ENCODE data around the gene DNAH3. TPM values are rescaled to one million over a fixed set of nuclear protein-coding genes. Genes with fewer than 3 reads are reported as not detected.
"Not testable (repeated sequence)": the region's sequence is repeated elsewhere in the genome, so short reads cannot be mapped to it uniquely, and the experiment has no call there.

The DNAH3 gene
- total RNA-seq, 2 experiments from 2014 or later = not detected

DNA sequence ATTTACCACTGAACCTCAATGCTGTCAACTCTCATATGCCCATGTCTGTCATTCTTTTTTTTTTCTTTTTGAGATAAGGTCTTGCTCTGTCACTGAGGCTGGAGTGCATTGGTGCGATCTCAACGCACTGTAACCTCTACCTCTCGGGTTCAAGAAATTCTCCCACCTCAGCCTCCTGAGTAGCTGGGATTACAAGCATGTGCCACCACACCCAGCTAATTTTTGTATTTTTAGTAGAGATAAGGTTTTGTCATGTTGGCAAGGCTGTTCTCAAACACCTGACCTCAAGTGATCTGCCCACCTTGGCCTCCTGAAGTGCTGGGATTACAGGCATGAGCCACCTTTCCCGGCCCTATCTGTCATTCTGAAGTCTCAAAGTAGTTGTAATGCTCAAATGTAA is 177.4 kb downstream of the DNAH3 start:
- H3K27me3 Mint-ChIP-seq = peaks cover 10% of the 10 kb centered on the region
- POLR2A ChIA-PET; H3K27ac Mint-ChIP-seq; DNase-seq; H3K36me3 Mint-ChIP-seq (ENCODE audit: low read depth); H3K4me3 Mint-ChIP-seq; H3K9me3 Mint-ChIP-seq; H3K4me1 Mint-ChIP-seq: not testable (repeated sequence)
- CTCF ChIA-PET = interaction anchor here (0.9 to 1.4 kb wide), 2 partner anchors 14 to 23 kb away, joined by 3 to 6 read pairs; no protein-coding TSS in a partner anchor

GRCh38 chr16:20971401-20971800 is 179.2 kb downstream of the DNAH3 start:
- Mint-ChIP-seq H3K27ac (no peak overlapping the region), H3K9me3 (no peaks in the 10 kb centered on the region), H3K4me3 (no peak overlapping the region), H3K4me1 (peaks cover 1% of the 10 kb centered on the region), H3K27me3 (peaks cover 8% of the 10 kb centered on the region), H3K36me3 (ENCODE audit: low read depth) (no peaks in the 10 kb centered on the region)
- ChIA-PET POLR2A (no interaction called here), CTCF (interaction anchor here (0.9 kb wide), 1 partner anchor 21 kb away, joined by 5 read pairs; no protein-coding TSS in a partner anchor)
- no peak for DNase-seq

GRCh38 chr16:20969386-20969785 is 181.3 kb downstream of the DNAH3 start:
- CTCF ChIA-PET = no interaction called here

GRCh38 chr16:20968765-20969164 is 181.9 kb downstream of the DNAH3 start:
- peaks cover 1% of the 10 kb centered on the region for H3K4me1 Mint-ChIP-seq
- no peak overlapping the region for H3K27ac Mint-ChIP-seq
- no peak for DNase-seq
- CTCF ChIA-PET = no interaction called here
- no peaks in the 10 kb centered on the region for H3K9me3 Mint-ChIP-seq
- H3K27me3 Mint-ChIP-seq = peaks cover 3% of the 10 kb centered on the region
- H3K36me3 Mint-ChIP-seq (ENCODE audit: low read depth) = no peaks in the 10 kb centered on the region
- no peak overlapping the region for H3K4me3 Mint-ChIP-seq
- POLR2A ChIA-PET = no interaction called here

More at GRCh38 chr16:20969386-20969785, 181.3 kb downstream of the DNAH3 start:
- no peak for DNase-seq
- Mint-ChIP-seq H3K9me3 (no peaks in the 10 kb centered on the region), H3K27ac (no peak overlapping the region), H3K4me3 (no peak overlapping the region), H3K36me3 (ENCODE audit: low read depth) (no peaks in the 10 kb centered on the region), H3K4me1 (peaks cover 1% of the 10 kb centered on the region), H3K27me3 (peaks cover 3% of the 10 kb centered on the region)
- POLR2A ChIA-PET = no interaction called here

- no peaks in the 10 kb centered on the region for H3K36me3 Mint-ChIP-seq (ENCODE audit: low read depth)
- no peaks in the 10 kb centered on the region for H3K9me3 Mint-ChIP-seq
- H3K27ac Mint-ChIP-seq = no peak overlapping the region
- CTCF ChIA-PET = no interaction called here
- POLR2A ChIA-PET = no interaction called here
- DNase-seq = no peak
- peaks cover 6% of the 10 kb centered on the region for H3K27me3 Mint-ChIP-seq
- H3K4me1 Mint-ChIP-seq = no peaks in the 10 kb centered on the region
- no peak overlapping the region for H3K4me3 Mint-ChIP-seq
Measured at GRCh38 chr16:20960899-20961298, 189.7 kb downstream of the DNAH3 start.

DNA sequence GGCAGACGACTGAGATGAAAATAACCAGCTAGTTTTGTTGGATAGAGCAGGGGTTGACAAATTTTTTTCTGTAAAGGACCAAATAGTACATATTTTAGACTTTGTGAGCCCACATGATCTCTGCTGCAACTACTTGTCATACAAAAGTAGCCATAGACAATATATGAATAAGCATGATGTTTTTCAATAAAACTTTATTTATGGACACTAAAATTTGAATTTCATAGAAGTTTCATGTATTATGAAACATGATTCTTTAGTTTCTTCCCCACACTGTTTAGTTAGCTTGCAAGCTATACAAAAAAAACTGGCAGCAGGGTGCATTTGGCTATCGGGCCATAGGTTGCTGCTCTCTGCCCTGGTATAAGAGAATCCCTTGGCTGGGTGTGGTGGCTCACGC is 193.5 kb downstream of the DNAH3 start:
- H3K4me1 Mint-ChIP-seq = no peaks in the 10 kb centered on the region
- H3K4me3 Mint-ChIP-seq = no peak overlapping the region
- no peaks in the 10 kb centered on the region for H3K36me3 Mint-ChIP-seq (ENCODE audit: low read depth)
- CTCF ChIA-PET = interaction anchor here (0.6 to 1.3 kb wide), 4 partner anchors 19 to 863 kb away, joined by 3 to 8 read pairs (median 3); no protein-coding TSS in a partner anchor
- H3K27ac Mint-ChIP-seq = no peak overlapping the region
- DNase-seq = no peak
- POLR2A ChIA-PET = no interaction called here
- peaks cover 9% of the 10 kb centered on the region for H3K27me3 Mint-ChIP-seq
- no peaks in the 10 kb centered on the region for H3K9me3 Mint-ChIP-seq

DNA sequence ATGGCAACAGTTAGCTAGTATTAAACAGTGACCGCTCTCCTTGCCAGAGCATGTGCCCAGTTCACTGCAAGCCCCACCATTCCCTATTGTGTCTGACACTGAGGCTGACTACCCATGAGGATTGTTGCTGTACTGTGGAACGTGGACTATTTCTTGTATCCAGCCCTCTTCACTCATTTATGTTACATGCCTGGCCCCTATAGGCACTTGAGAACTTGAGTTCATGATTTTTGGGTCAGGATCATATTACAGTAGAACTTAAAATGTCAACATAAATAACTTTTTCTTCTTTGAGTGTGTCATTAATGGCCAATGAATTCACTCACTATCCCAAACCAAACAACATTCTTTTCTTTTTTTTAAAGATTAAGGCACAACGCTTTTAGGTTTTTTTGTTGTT is 194.3 kb downstream of the DNAH3 start:
- Mint-ChIP-seq H3K36me3 (ENCODE audit: low read depth) (no peaks in the 10 kb centered on the region), H3K27ac (no peak overlapping the region), H3K27me3 (peaks cover 9% of the 10 kb centered on the region), H3K4me1 (no peaks in the 10 kb centered on the region), H3K4me3 (no peak overlapping the region), H3K9me3 (no peaks in the 10 kb centered on the region)
- ChIA-PET POLR2A (no interaction called here), CTCF (interaction anchor here (0.6 kb wide), 1 partner anchor 299 kb away, joined by 3 read pairs; no protein-coding TSS in a partner anchor)
- no peak for DNase-seq

GRCh38 chr16:20954574-20954973 is 196.1 kb downstream of the DNAH3 start:
- H3K4me1 Mint-ChIP-seq = no peaks in the 10 kb centered on the region
- H3K36me3 Mint-ChIP-seq (ENCODE audit: low read depth) = no peaks in the 10 kb centered on the region
- H3K27me3 Mint-ChIP-seq = peaks cover 16% of the 10 kb centered on the region
- DNase-seq = no peak
- ChIA-PET POLR2A (interaction anchor here (0.5 kb wide), 1 partner anchor 29 kb away, joined by 3 read pairs; no protein-coding TSS in a partner anchor), CTCF (interaction anchor here (0.6 kb wide), 1 partner anchor 127 kb away, joined by 3 read pairs; no protein-coding TSS in a partner anchor)
- no peak overlapping the region for H3K27ac Mint-ChIP-seq
- H3K4me3 Mint-ChIP-seq = no peak overlapping the region
- no peaks in the 10 kb centered on the region for H3K9me3 Mint-ChIP-seq

GRCh38 chr16:20952139-20952920 is 198.3 kb downstream of the DNAH3 start:
- no peaks in the 10 kb centered on the region for H3K4me1 Mint-ChIP-seq
- no peak overlapping the region for H3K4me3 Mint-ChIP-seq
- ChIA-PET CTCF (no interaction called here), POLR2A (no interaction called here)
- H3K27me3 Mint-ChIP-seq = peaks cover 12% of the 10 kb centered on the region
- no peak overlapping the region for H3K27ac Mint-ChIP-seq
- H3K36me3 Mint-ChIP-seq (ENCODE audit: low read depth) = no peaks in the 10 kb centered on the region
- no peaks in the 10 kb centered on the region for H3K9me3 Mint-ChIP-seq
- no peak for DNase-seq

DNA sequence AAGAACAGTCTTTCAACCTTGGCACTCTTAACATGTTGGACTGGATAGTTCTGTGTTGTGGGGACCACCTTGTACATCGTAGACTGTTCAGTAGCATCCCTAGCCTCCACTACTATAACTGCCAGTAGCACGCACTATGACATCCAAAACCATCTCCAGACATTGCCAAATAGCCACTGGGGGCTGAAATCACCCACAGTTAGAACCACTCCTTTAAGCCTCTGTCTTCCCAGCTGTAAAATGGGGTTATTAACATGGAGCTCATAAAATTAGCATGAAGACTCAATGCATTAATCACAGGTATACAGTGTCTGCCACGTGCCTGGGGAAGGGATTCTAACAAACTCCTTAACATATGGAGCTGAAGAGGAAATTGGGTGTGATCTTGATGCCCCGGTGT is 200.4 kb downstream of the DNAH3 start:
- ChIA-PET POLR2A (no interaction called here), CTCF (interaction anchor here (0.9 to 1.6 kb wide), 3 partner anchors 12 to 175 kb away, joined by 3 to 7 read pairs (median 5); no protein-coding TSS in a partner anchor)
- no peak overlapping the region for H3K27ac Mint-ChIP-seq
- no peaks in the 10 kb centered on the region for H3K9me3 Mint-ChIP-seq
- peaks cover 5% of the 10 kb centered on the region for H3K4me1 Mint-ChIP-seq
- H3K36me3 Mint-ChIP-seq (ENCODE audit: low read depth) = no peaks in the 10 kb centered on the region
- peaks cover 9% of the 10 kb centered on the region for H3K27me3 Mint-ChIP-seq
- no peak for DNase-seq
- no peak overlapping the region for H3K4me3 Mint-ChIP-seq

- POLR2A ChIA-PET = no interaction called here
- Mint-ChIP-seq H3K9me3 (no peaks in the 10 kb centered on the region), H3K4me1 (peaks cover 12% of the 10 kb centered on the region), H3K36me3 (ENCODE audit: low read depth) (no peaks in the 10 kb centered on the region), H3K27ac (no peak overlapping the region), H3K4me3 (no peak overlapping the region), H3K27me3 (peaks cover 9% of the 10 kb centered on the region)
- DNase-seq = no peak
- CTCF ChIA-PET = interaction anchor here (0.9 to 1.4 kb wide), 2 partner anchors 22 to 175 kb away, joined by 3 to 5 read pairs; no protein-coding TSS in a partner anchor
Measured at GRCh38 chr16:20949660-20950059, 201.0 kb downstream of the DNAH3 start.

GRCh38 chr16:20948444-20948843 is 202.2 kb downstream of the DNAH3 start:
- ChIA-PET CTCF (interaction anchor here (1.2 kb wide), 1 partner anchor 22 kb away, joined by 3 read pairs; no protein-coding TSS in a partner anchor), POLR2A (no interaction called here)
- H3K4me3 Mint-ChIP-seq = no peak overlapping the region
- H3K4me1 Mint-ChIP-seq = peaks cover 24% of the 10 kb centered on the region
- H3K27me3 Mint-ChIP-seq = peaks cover 9% of the 10 kb centered on the region
- no peak overlapping the region for H3K27ac Mint-ChIP-seq
- H3K36me3 Mint-ChIP-seq (ENCODE audit: low read depth) = peaks cover under 1% of the 10 kb centered on the region
- no peaks in the 10 kb centered on the region for H3K9me3 Mint-ChIP-seq
- DNase-seq = no peak

GRCh38 chr16:20946015-20946629 is 204.5 kb downstream of the DNAH3 start:
- POLR2A ChIA-PET = no interaction called here
- Mint-ChIP-seq H3K36me3 (ENCODE audit: low read depth) (peaks cover 2% of the 10 kb centered on the region), H3K4me3 (no peak overlapping the region), H3K27ac (no peak overlapping the region), H3K9me3 (no peaks in the 10 kb centered on the region), H3K4me1 (peaks cover 37% of the 10 kb centered on the region), H3K27me3 (peaks cover 6% of the 10 kb centered on the region)
- CTCF ChIA-PET = no interaction called here
- no peak for DNase-seq

Measured in activated CD4-positive, alpha-beta T cell treated with anti-CD3 and anti-CD28 coated beads, Interleukin-2, amount 10 ng/mL, durations not matched to agents 7 days and 5 days (primary cell).